GM12878 (cell line): ENCODE results near the gene ABCA4. TPM values are rescaled to one million over a fixed set of nuclear protein-coding genes. Genes with fewer than 3 reads are reported as not detected.

Source experiments
- ATAC-seq: fragments of 200-7000 bp; cut with Tn5 transposase; 3 replicates; pipeline ENCODE4 v1.9.1; 2020; ENCODE audit warnings: mild to moderate bottlenecking, moderate library complexity
- BruUV-seq: library from RNA; stranded (reverse); fragments of 400-500 nt; replicated peaks from 2 replicates; lab custom pipeline; 2021; lab: Mats Ljungman, UMichigan
- CTCF ChIA-PET: fragments of 300-600 bp; sonication (Branson Sonifier 250); formaldehyde crosslinking; extraction: SDS; loops from one replicate; lab custom pipeline; 2021; ENCODE audit warnings: inconsistent platforms; lab: Yijun Ruan, JAX
- POLR2A ChIA-PET: fragments of 350-600 bp; formaldehyde crosslinking; extraction: SDS; loops from one replicate; lab custom pipeline; 2021; ENCODE audit warnings: inconsistent platforms; lab: Charles Lee
- RAD21 ChIA-PET: fragments of 300-600 bp; sonication (Branson Sonifier 250); formaldehyde crosslinking; loops from one replicate; lab custom pipeline; 2023; ENCODE audit warnings: antibody characterized with exemption; ENCODE audit not compliant: unreplicated experiment; lab: Charles Lee
- SMC1A ChIA-PET: fragments of 300-600 bp; sonication (Branson Sonifier 250); formaldehyde crosslinking; loops from one replicate; lab custom pipeline; 2023; ENCODE audit not compliant: unreplicated experiment, uncharacterized antibody; lab: Charles Lee
- DNase-seq: peaks from one replicate; pipeline ENCODE4 v3.0.0-alpha.2; 2011; ENCODE audit warnings: low read depth, low spot score
- FAIRE-seq: peaks from 3 replicates; lab custom pipeline; 2011; peaks lifted over from hg19 to GRCh38; lab: Jason Lieb, UNC
- H2AFZ ChIP-seq: 2 replicates; pipeline ENCODE4 v1.6.0; 2011; ENCODE audit warnings: low read depth, low read length, control low read depth; ENCODE audit not compliant: control insufficient read depth
- H3K27ac ChIP-seq: 2 replicates; pipeline ENCODE4 v1.5.1; 2011; ENCODE audit warnings: control low read depth; ENCODE audit not compliant: control insufficient read depth, insufficient read depth
- H3K27me3 ChIP-seq, 2 experiments: replicated peaks in 1 of 2; 2 replicates each; pipeline versions ENCODE4 v1.6.0 to v1.6.1; 2011; ENCODE audit warnings: low read length in 1 of 2; ENCODE audit not compliant: control insufficient read depth in 2 of 2, insufficient read depth in 2 of 2
- H3K36me3 ChIP-seq, 2 experiments: 2 replicates each; pipeline ENCODE4 v1.5.1; 2011; ENCODE audit warnings: low read length in 1 of 2; ENCODE audit not compliant: control insufficient read depth in 2 of 2, insufficient read depth in 2 of 2
- H3K4me1 ChIP-seq: 2 replicates; pipeline ENCODE4 v1.6.1; 2011; ENCODE audit warnings: mild to moderate bottlenecking, low read length, moderate library complexity, mixed read lengths; ENCODE audit not compliant: control insufficient read depth, insufficient read depth
- H3K4me2 ChIP-seq: 2 replicates; pipeline ENCODE4 v1.6.0; 2011; ENCODE audit warnings: control low read depth; ENCODE audit not compliant: control insufficient read depth, insufficient read depth
- H3K4me3 ChIP-seq: fragments of 200-600 bp; sonication (generic); 2 replicates; pipeline ENCODE4 v1.5.1; 2016
- H3K79me2 ChIP-seq: 2 replicates; pipeline ENCODE4 v1.6.0; 2011; ENCODE audit warnings: low read length; ENCODE audit not compliant: control insufficient read depth, insufficient read depth
- H3K9ac ChIP-seq: 2 replicates; pipeline ENCODE4 v1.8.0; 2011; ENCODE audit warnings: low read length, control low read depth, mixed read lengths; ENCODE audit not compliant: control insufficient read depth, insufficient read depth
- H3K9me3 ChIP-seq: replicated peaks from 3 replicates; pipeline ENCODE4 v1.5.1; 2011; ENCODE audit warnings: mild to moderate bottlenecking, low read length; ENCODE audit not compliant: control insufficient read depth, insufficient read depth
- H4K20me1 ChIP-seq: 2 replicates; pipeline ENCODE4 v1.6.0; 2011; ENCODE audit not compliant: control insufficient read depth, insufficient read depth
- POU2F2 ChIP-seq: IDR thresholded peaks from 3 replicates; pipeline ENCODE4 v1.6.1; 2011; ENCODE audit warnings: low read depth, mild to moderate bottlenecking, low read length, borderline replicate concordance
- SMARCA5 ChIP-seq: fragments of 450-650 bp; IDR thresholded peaks from 2 replicates; pipeline ENCODE4 v1.6.1; 2017; ENCODE audit warnings: mild to moderate bottlenecking
- STAT1 ChIP-seq: fragments of 450-650 bp; conservative IDR thresholded peaks from 2 replicates; pipeline ENCODE4 v1.6.1; 2014; ENCODE audit warnings: antibody characterized with exemption, mild to moderate bottlenecking
- WGBS: methylation state at CpG from one replicate; pipeline ENCODE4 v1.1.6; 2016; ENCODE audit warnings: low lambda C conversion rate; ENCODE audit not compliant: insufficient replicate concordance, insufficient coverage; ENCODE audit errors: missing lambda C conversion rate; 5-methylcytosine and 5-hydroxymethylcytosine counted together
- in situ Hi-C: fragments of 300-500 bp; cut with MboI; formaldehyde crosslinking; loops from 9 replicates; pipeline ENCODE4 v1.14.3; 2018; ENCODE audit warnings: mixed read lengths
- intact Hi-C: fragments of 100-400 bp; cut with micrococcal nuclease; formaldehyde crosslinking; loops from one replicate; pipeline ENCODE4 v1.14.2; 2022; ENCODE audit not compliant: unreplicated experiment
- polyA plus RNA-seq, 11 experiments: library from polyadenylated mRNA; depleted of rRNA in 4 of 11; unstranded in 6 of 11; stranded (reverse) in 5 of 11; fragments of >200 nt; fragmentation: Nextera tagmentation in 4 of 11; fragmentation: Illumina TruSeq in 1 of 11; extraction: Ambion mirVana in 4 of 11; extraction: Trizol in 1 of 11; gene quantifications; 1 replicate in 1 of 11; 2 replicates in 10 of 11; pipeline versions ENCODE4 v1.2.1 to v1.2.3, GENCODE V29; 2011 to 2016; ENCODE audit warnings: inconsistent platforms in 2 of 11, missing spikeins in 2 of 11, low read depth in 1 of 11
- total RNA-seq, 4 experiments: library from RNA; depleted of rRNA in 3 of 4; stranded (reverse); fragments of >200 nt in 3 of 4; fragmentation: Illumina TruSeq in 1 of 4; extraction: Trizol in 1 of 4; gene quantifications; 2 replicates each; pipeline versions ENCODE4 v1.2.1 to v1.2.3, GENCODE V29; 2013 to 2021
- TF ChIP-seq, protein P1 (sequence below): fragments of 450-650 bp; IDR thresholded peaks from 2 replicates; pipeline ENCODE4 v1.6.1; 2014; ENCODE audit warnings: mild to moderate bottlenecking
- TF ChIP-seq, protein P2 (sequence below): IDR thresholded peaks from 2 replicates; pipeline ENCODE4 v1.6.1; 2011; ENCODE audit warnings: borderline replicate concordance, low read depth, mild to moderate bottlenecking, moderate library complexity, low read length; ENCODE audit not compliant: insufficient read depth, poor library complexity, severe bottlenecking

Gene ABCA4
- total and polyA plus RNA-seq, 10 of the 15 experiments (the other 5 are each of a cell fraction or from before 2014, with no cell fraction given) = 0.03 to 0.28 (median 0.11) TPM; not detected in 3

DNA sequence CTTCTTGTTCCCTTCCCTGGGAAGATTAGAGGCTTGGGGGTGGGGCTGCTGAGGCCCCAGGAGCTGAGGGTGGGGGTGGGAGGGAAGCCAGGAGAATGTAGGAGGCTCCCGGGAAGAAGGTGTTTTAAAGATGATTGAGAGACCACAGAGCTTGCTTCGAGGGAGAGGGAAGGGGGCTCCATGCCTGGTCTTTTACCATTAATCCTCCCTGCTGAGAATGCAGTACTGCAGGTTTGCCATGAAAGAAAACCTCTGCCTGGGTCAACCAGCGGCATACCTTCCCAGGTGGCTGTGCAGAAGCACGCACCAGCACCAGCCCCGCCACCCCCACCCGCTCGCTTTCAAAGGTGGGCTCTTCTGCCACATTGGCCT lies 15.4 kb downstream of the ABCA4 start:
- H3K9ac ChIP-seq = no peak overlapping the region
- ChIA-PET SMC1A (no interaction called here), POLR2A (no interaction called here)
- TF ChIP-seq SMARCA5 (no peak), POU2F2 (no peak), STAT1 (no peak)
- TF ChIP-seq, all 136 proteins: peak for 0
- Histone ChIP-seq H3K79me2 (no peaks in the 10 kb centered on the region), H3K9me3 (no peaks in the 10 kb centered on the region), H4K20me1 (no peaks in the 10 kb centered on the region; the same call in 1 of the 2 replicates), H3K4me2 (no peak overlapping the region), H3K4me1 (peaks cover 7% of the 10 kb centered on the region), H3K4me3 (no peak overlapping the region), H2AFZ (no peak overlapping the region), H3K27me3 (peaks cover 0 to 1% of the 10 kb centered on the region in 2 experiments; a peak in 2 of 4 replicates), H3K36me3 (no peaks in the 10 kb centered on the region), H3K27ac (no peak overlapping the region)
- CTCF ChIA-PET = no interaction called here
- no peak for FAIRE-seq
- no TSS peak for BruUV-seq
- in situ Hi-C loops (no loop called here), intact Hi-C loops (no loop called here)
- 38% methylated on average over 6 of the region's 7 CpGs for WGBS
- ATAC-seq = no peak
- DNase-seq = no peak
- RAD21 ChIA-PET = no interaction called here

GRCh38 chr1:94104776-94105580 lies 16.0 kb downstream of the ABCA4 start:
- Histone ChIP-seq H3K9ac (no peak overlapping the region), H3K9me3 (no peaks in the 10 kb centered on the region), H3K36me3 (no peaks in the 10 kb centered on the region), H3K4me1 (peaks cover 7% of the 10 kb centered on the region), H3K4me2 (no peak overlapping the region), H3K27me3 (peaks cover 0 to 1% of the 10 kb centered on the region in 2 experiments; a peak in 2 of 4 replicates), H2AFZ (no peak overlapping the region), H4K20me1 (no peaks in the 10 kb centered on the region; the same call in 1 of the 2 replicates), H3K79me2 (no peaks in the 10 kb centered on the region), H3K27ac (no peak overlapping the region), H3K4me3 (no peak overlapping the region)
- no peak for FAIRE-seq
- BruUV-seq = no TSS peak
- WGBS = 49% methylated on average over 10 of the region's 10 CpGs
- ChIA-PET POLR2A (no interaction called here), SMC1A (no interaction called here), RAD21 (no interaction called here), CTCF (no interaction called here)
- DNase-seq = no peak
- in situ Hi-C loops = no loop called here
- intact Hi-C loops = no loop called here
- TF ChIP-seq, protein P1, sequence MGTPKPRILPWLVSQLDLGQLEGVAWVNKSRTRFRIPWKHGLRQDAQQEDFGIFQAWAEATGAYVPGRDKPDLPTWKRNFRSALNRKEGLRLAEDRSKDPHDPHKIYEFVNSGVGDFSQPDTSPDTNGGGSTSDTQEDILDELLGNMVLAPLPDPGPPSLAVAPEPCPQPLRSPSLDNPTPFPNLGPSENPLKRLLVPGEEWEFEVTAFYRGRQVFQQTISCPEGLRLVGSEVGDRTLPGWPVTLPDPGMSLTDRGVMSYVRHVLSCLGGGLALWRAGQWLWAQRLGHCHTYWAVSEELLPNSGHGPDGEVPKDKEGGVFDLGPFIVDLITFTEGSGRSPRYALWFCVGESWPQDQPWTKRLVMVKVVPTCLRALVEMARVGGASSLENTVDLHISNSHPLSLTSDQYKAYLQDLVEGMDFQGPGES = no peak
- TF ChIP-seq, protein P2, sequence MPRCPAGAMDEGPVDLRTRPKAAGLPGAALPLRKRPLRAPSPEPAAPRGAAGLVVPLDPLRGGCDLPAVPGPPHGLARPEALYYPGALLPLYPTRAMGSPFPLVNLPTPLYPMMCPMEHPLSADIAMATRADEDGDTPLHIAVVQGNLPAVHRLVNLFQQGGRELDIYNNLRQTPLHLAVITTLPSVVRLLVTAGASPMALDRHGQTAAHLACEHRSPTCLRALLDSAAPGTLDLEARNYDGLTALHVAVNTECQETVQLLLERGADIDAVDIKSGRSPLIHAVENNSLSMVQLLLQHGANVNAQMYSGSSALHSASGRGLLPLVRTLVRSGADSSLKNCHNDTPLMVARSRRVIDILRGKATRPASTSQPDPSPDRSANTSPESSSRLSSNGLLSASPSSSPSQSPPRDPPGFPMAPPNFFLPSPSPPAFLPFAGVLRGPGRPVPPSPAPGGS = peak; percentile 41
- no peak for ATAC-seq
